Right atrium auricular region (tissue), 2 donors: ENCODE data around the gene EPPIN. TPM values are rescaled to one million over a fixed set of nuclear protein-coding genes. Genes with fewer than 3 reads are reported as not detected.

Source experiments
- DNase-seq: peaks from one replicate; pipeline ENCODE4 v3.0.0-alpha.2; 2019; ENCODE audit warnings: low spot score
- H3K27ac ChIP-seq, 2 donors: fragments of 200-600 bp; sonication (generic); 1 replicate in 1 of 2; 2 replicates in 1 of 2; pipeline ENCODE4 v1.5.1; 2016 to 2019
- H3K27me3 ChIP-seq, 2 donors: fragments of 200-600 bp; sonication (generic); one replicate each; pipeline versions ENCODE4 v1.5.1 to v1.6.0; 2017 to 2019
- H3K36me3 ChIP-seq: fragments of 200-600 bp; sonication (generic); one replicate; pipeline ENCODE4 v1.5.1; 2016
- H3K4me1 ChIP-seq, 2 donors: fragments of 200-600 bp; sonication (generic); one replicate each; pipeline versions ENCODE4 v1.5.1 to v1.6.0; 2017 to 2019
- H3K4me3 ChIP-seq, 2 donors: fragments of 200-600 bp; sonication (generic); 1 replicate in 1 of 2; 2 replicates in 1 of 2; pipeline ENCODE4 v1.5.1; 2017 to 2019; ENCODE audit warnings: mild to moderate bottlenecking in 1 of 2, moderate library complexity in 1 of 2
- H3K9me3 ChIP-seq, 2 donors: fragments of 200-600 bp; sonication (generic); one replicate each; pipeline ENCODE4 v1.5.1; 2019
- CTCF ChIP-seq, 2 donors: fragments of 200-600 bp; sonication (generic); IDR thresholded peaks; one replicate each; pipeline ENCODE4 v1.5.1; 2019; ENCODE audit warnings: antibody characterized with exemption in 2 of 2
- total RNA-seq, 2 donors: library from RNA; depleted of rRNA; stranded (reverse); fragments of >200 nt; gene quantifications; one replicate each; pipeline ENCODE4 v1.1.0, GENCODE V29; 2016

Gene EPPIN
- total RNA-seq, 2 donors from 2014 or later, result not detected

- DNase-seq, result no peak
- H3K27ac ChIP-seq, result no peak overlapping the region
- no peak overlapping the region for H3K4me3 ChIP-seq
- H3K27me3 ChIP-seq, result no peaks in the 10 kb centered on the region
- no peaks in the 10 kb centered on the region for H3K9me3 ChIP-seq
- TF ChIP-seq CTCF (IDR thresholded peaks at IDR 0.05), result no peak
- no peaks in the 10 kb centered on the region for H3K36me3 ChIP-seq
- no peaks in the 10 kb centered on the region for H3K4me1 ChIP-seq
Observed at GRCh38 chr20:45518282-45518681, 28.9 kb downstream of the EPPIN start.

- no peaks in the 10 kb centered on the region for H3K9me3 ChIP-seq
- no peak for TF ChIP-seq CTCF (IDR thresholded peaks at IDR 0.05)
Observed at GRCh38 chr20:45515147-45515913, 31.9 kb downstream of the EPPIN start, which contains the start of gene SPINT3. Gene SPINT3 (minus strand): TSS chr20:45515622. CDS start chr20:45515608, 14 bp downstream.

GRCh38 chr20:45510242-45510862, 36.8 kb downstream of the EPPIN start:
- Histone ChIP-seq H3K36me3 (no peaks in the 10 kb centered on the region), H3K4me1 (no peaks in the 10 kb centered on the region), H3K27ac (no peak overlapping the region), H3K9me3 (no peaks in the 10 kb centered on the region), H3K27me3 (no peaks in the 10 kb centered on the region), H3K4me3 (no peak overlapping the region)
- DNase-seq, result no peak
- TF ChIP-seq CTCF (IDR thresholded peaks at IDR 0.05), result no peak

More at GRCh38 chr20:45515147-45515913, 31.9 kb downstream of the EPPIN start, which contains the start of gene SPINT3:
- Histone ChIP-seq H3K27ac (no peak within 1 kb of the TSS), H3K4me1 (no peaks in the 10 kb centered on the region), H3K4me3 (no peak within 1 kb of the TSS), H3K36me3 (no peaks in the 10 kb centered on the region), H3K27me3 (no peaks in the 10 kb centered on the region)
- DNase-seq, result no peak

GRCh38 chr20:45509091-45509490, 38.1 kb downstream of the EPPIN start:
- no peaks in the 10 kb centered on the region for H3K36me3 ChIP-seq
- no peaks in the 10 kb centered on the region for H3K4me1 ChIP-seq
- H3K9me3 ChIP-seq, result no peaks in the 10 kb centered on the region
- no peak overlapping the region for H3K27ac ChIP-seq
- no peak overlapping the region for H3K4me3 ChIP-seq
- H3K27me3 ChIP-seq, result no peaks in the 10 kb centered on the region
- no peak for TF ChIP-seq CTCF (IDR thresholded peaks at IDR 0.05)
- no peak for DNase-seq

GRCh38 chr20:45508068-45508886, 38.9 kb downstream of the EPPIN start:
- Histone ChIP-seq H3K4me3 (no peak overlapping the region), H3K36me3 (no peaks in the 10 kb centered on the region), H3K27ac (no peak overlapping the region), H3K9me3 (no peaks in the 10 kb centered on the region), H3K27me3 (no peaks in the 10 kb centered on the region), H3K4me1 (no peaks in the 10 kb centered on the region)
- no peak for TF ChIP-seq CTCF (IDR thresholded peaks at IDR 0.05)
- no peak for DNase-seq
